ENCODE measurements around the gene TBPL2.
"Not testable (repeated sequence)": the region's sequence is repeated elsewhere in the genome, so short reads cannot be mapped to it uniquely, and the experiment has no call there.

DNA sequence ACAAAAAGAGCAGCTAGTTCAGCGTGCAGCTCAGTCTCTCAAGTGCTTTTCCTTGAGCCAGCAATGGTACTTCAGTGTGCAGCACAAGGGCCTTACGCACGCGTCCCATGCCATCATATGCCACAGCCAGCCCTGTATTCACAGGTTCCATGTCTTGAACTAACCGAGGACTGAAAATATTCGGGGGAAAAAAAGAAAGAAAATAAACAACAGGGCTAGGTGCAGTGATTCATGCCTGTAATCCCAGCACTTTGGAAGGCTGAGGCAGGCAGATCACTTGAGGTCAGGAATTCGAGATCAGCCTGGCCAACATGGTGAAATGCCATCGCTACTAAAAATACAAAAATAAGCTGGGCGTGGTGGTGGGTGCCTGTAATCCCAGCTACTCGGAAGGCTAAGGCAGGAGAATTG lies 57.4 kb downstream of the TBPL2 start:
- TF ChIP-seq POLR2AphosphoS5 (IDR thresholded peaks at IDR 0.05; ENCODE audit: insufficient read depth in 1 of 2, low read depth in 1 of 2); POLR2A (IDR thresholded peaks at IDR 0.05); CTCF (IDR thresholded peaks at IDR 0.05): not testable (repeated sequence)
